ENCODE measurements around the gene WFIKKN2.

Gene WFIKKN2

GRCh38 chr17:50829332-50829731, 6.1 kb upstream of the WFIKKN2 start:
- peaks cover 10% of the 10 kb centered on the region for H3K4me1 ChIP-seq (ENCODE audit: control insufficient read depth, insufficient read depth, low read length)
- H3K36me3 ChIP-seq (ENCODE audit: control insufficient read depth, insufficient read depth, low read length) = no peaks in the 10 kb centered on the region
- no peak overlapping the region for H3K9ac ChIP-seq (ENCODE audit: low read depth, low read length)
- no peaks in the 10 kb centered on the region for H3K27me3 ChIP-seq (ENCODE audit: control insufficient read depth, insufficient read depth, low read length)
- H3K4me3 ChIP-seq (ENCODE audit: low read depth, low read length) = no peak overlapping the region
- no peaks in the 10 kb centered on the region for H3K9me3 ChIP-seq (ENCODE audit: control insufficient read depth, insufficient read depth, low read length)

DNA sequence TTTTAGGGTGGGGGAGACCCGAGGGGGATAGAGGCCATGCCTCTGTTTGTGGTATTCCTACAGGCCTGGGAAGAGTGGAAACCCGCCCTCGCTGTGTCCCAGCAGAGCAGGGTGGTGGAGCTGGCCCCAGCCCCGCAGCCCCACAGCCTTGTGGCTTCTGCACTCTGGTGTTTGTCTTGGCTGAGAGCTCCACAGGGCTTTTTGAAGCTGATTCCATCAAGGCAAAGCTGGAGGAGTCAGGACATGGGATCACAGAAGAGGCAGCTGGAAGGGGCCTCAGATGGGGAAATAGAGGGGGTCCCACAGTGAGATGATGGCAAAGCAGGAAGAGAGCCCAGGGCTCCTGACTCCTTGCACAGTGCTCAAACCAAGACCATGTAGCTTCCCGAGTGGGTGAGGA, 5.0 kb upstream of the WFIKKN2 start:
- Histone ChIP-seq H3K9ac (ENCODE audit: low read depth, low read length) (no peak overlapping the region), H3K4me1 (ENCODE audit: control insufficient read depth, insufficient read depth, low read length) (peaks cover 10% of the 10 kb centered on the region), H3K4me3 (ENCODE audit: low read depth, low read length) (no peak overlapping the region), H3K27me3 (ENCODE audit: control insufficient read depth, insufficient read depth, low read length) (no peaks in the 10 kb centered on the region), H3K36me3 (ENCODE audit: control insufficient read depth, insufficient read depth, low read length) (no peaks in the 10 kb centered on the region), H3K9me3 (ENCODE audit: control insufficient read depth, insufficient read depth, low read length) (no peaks in the 10 kb centered on the region)

DNA sequence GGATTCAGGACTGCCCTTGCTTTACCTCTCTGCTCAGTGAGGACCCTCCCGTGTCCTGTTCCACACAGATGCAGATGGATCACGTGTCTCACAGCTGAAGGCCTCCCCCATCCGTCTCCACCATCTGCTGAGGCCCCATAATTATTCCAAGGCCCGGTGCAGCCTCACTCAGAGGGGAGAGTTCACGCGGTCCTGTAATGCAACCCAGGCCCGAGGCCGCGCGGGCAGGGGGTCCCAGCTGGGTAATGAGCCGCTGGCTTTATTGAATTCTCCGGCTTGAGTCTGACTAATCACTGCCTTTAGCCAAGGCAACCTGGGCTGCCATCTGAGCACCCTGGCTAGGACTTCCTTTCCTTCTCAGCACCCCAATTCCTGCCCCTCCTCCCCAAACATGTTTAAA, 4.4 kb upstream of the WFIKKN2 start:
- Histone ChIP-seq H3K9me3 (ENCODE audit: control insufficient read depth, insufficient read depth, low read length) (no peaks in the 10 kb centered on the region), H3K4me1 (ENCODE audit: control insufficient read depth, insufficient read depth, low read length) (peaks cover 10% of the 10 kb centered on the region), H3K27me3 (ENCODE audit: control insufficient read depth, insufficient read depth, low read length) (no peaks in the 10 kb centered on the region), H3K9ac (ENCODE audit: low read depth, low read length) (no peak overlapping the region), H3K36me3 (ENCODE audit: control insufficient read depth, insufficient read depth, low read length) (no peaks in the 10 kb centered on the region), H3K4me3 (ENCODE audit: low read depth, low read length) (no peak overlapping the region)

- Histone ChIP-seq H3K9ac (ENCODE audit: low read depth, low read length) (no peak overlapping the region), H3K9me3 (ENCODE audit: control insufficient read depth, insufficient read depth, low read length) (no peaks in the 10 kb centered on the region), H3K4me1 (ENCODE audit: control insufficient read depth, insufficient read depth, low read length) (peaks cover 10% of the 10 kb centered on the region), H3K36me3 (ENCODE audit: control insufficient read depth, insufficient read depth, low read length) (no peaks in the 10 kb centered on the region), H3K4me3 (ENCODE audit: low read depth, low read length) (no peak overlapping the region), H3K27me3 (ENCODE audit: control insufficient read depth, insufficient read depth, low read length) (no peaks in the 10 kb centered on the region)
Observed at GRCh38 chr17:50831471-50831928, 3.9 kb upstream of the WFIKKN2 start.

DNA sequence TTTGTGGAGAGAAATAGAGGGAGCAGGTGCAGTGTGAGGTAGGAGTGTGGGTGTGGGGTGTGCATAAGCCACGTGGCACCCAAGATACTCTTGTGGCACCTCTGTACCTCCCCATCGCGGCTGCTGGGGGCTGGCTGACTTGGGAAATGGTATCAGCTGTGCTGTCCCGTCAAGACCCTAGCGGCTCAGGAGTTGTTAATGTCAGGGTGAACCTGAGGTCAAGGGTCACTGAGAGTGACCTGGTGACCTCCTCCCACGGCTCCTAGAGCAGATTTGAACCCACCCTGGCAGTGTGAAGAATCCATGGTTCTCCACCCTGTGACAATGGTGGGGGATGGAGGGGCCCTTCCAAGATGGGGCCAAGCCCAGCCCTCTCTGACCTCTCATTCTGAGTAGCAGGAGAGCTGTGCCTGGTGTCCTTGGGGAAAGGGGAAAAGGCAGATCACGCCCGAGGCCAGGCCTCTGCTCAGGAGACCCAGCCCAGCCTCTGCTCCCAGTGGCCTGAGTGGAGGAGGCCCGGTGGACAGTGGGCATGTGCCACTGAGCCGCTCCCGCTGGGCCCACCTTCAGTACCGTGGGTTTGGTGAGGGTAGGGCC, 3.0 kb upstream of the WFIKKN2 start:
- no peaks in the 10 kb centered on the region for H3K27me3 ChIP-seq (ENCODE audit: control insufficient read depth, insufficient read depth, low read length)
- peaks cover 10% of the 10 kb centered on the region for H3K4me1 ChIP-seq (ENCODE audit: control insufficient read depth, insufficient read depth, low read length)
- H3K4me3 ChIP-seq (ENCODE audit: low read depth, low read length) = no peak overlapping the region
- H3K36me3 ChIP-seq (ENCODE audit: control insufficient read depth, insufficient read depth, low read length) = no peaks in the 10 kb centered on the region
- no peak overlapping the region for H3K9ac ChIP-seq (ENCODE audit: low read depth, low read length)
- no peaks in the 10 kb centered on the region for H3K9me3 ChIP-seq (ENCODE audit: control insufficient read depth, insufficient read depth, low read length)

GRCh38 chr17:50832864-50833381, 2.5 kb upstream of the WFIKKN2 start:
- Histone ChIP-seq H3K27me3 (ENCODE audit: control insufficient read depth, insufficient read depth, low read length) (no peaks in the 10 kb centered on the region), H3K9me3 (ENCODE audit: control insufficient read depth, insufficient read depth, low read length) (no peaks in the 10 kb centered on the region), H3K4me1 (ENCODE audit: control insufficient read depth, insufficient read depth, low read length) (peaks cover 10% of the 10 kb centered on the region), H3K4me3 (ENCODE audit: low read depth, low read length) (no peak overlapping the region), H3K9ac (ENCODE audit: low read depth, low read length) (no peak overlapping the region), H3K36me3 (ENCODE audit: control insufficient read depth, insufficient read depth, low read length) (no peaks in the 10 kb centered on the region)

GRCh38 chr17:50833510-50834428, 1.6 kb upstream of the WFIKKN2 start:
- no peaks in the 10 kb centered on the region for H3K36me3 ChIP-seq (ENCODE audit: control insufficient read depth, insufficient read depth, low read length)
- H3K9ac ChIP-seq (ENCODE audit: low read depth, low read length) = no peak overlapping the region
- H3K9me3 ChIP-seq (ENCODE audit: control insufficient read depth, insufficient read depth, low read length) = no peaks in the 10 kb centered on the region
- no peak overlapping the region for H3K4me3 ChIP-seq (ENCODE audit: low read depth, low read length)
- no peaks in the 10 kb centered on the region for H3K27me3 ChIP-seq (ENCODE audit: control insufficient read depth, insufficient read depth, low read length)
- peaks cover 7% of the 10 kb centered on the region for H3K4me1 ChIP-seq (ENCODE audit: control insufficient read depth, insufficient read depth, low read length)

- Histone ChIP-seq H3K9me3 (ENCODE audit: control insufficient read depth, insufficient read depth, low read length) (no peaks in the 10 kb centered on the region), H3K36me3 (ENCODE audit: control insufficient read depth, insufficient read depth, low read length) (no peaks in the 10 kb centered on the region), H3K27me3 (ENCODE audit: control insufficient read depth, insufficient read depth, low read length) (no peaks in the 10 kb centered on the region), H3K4me3 (ENCODE audit: low read depth, low read length) (no peak overlapping the region), H3K4me1 (ENCODE audit: control insufficient read depth, insufficient read depth, low read length) (peaks cover 4% of the 10 kb centered on the region), H3K9ac (ENCODE audit: low read depth, low read length) (no peak overlapping the region)
Observed at GRCh38 chr17:50834429-50835300, 721 bp upstream of the WFIKKN2 start.

DNA sequence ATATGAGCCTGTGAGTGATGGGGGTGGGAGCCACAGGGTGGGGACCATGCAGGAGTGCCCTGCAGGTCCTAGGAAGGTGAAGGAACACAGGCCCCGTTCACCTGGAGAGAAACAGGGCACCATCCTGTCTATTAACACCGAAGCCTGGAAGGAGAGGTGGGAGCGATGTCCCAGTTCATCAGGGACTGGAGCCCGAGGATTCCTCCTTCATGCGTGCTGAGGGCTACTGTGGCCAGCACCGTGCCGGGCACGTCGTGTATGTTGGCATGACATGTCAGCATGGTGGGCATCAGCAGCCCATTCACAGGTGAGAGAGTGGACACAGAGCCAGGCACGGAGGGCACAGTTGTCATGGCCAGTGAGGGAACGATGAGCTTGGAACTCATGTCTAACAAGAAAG, 1.4 kb downstream of the WFIKKN2 start:
- Histone ChIP-seq H3K27me3 (ENCODE audit: control insufficient read depth, insufficient read depth, low read length) (no peaks in the 10 kb centered on the region), H3K4me3 (ENCODE audit: low read depth, low read length) (no peak overlapping the region), H3K9me3 (ENCODE audit: control insufficient read depth, insufficient read depth, low read length) (no peaks in the 10 kb centered on the region), H3K36me3 (ENCODE audit: control insufficient read depth, insufficient read depth, low read length) (no peaks in the 10 kb centered on the region), H3K4me1 (ENCODE audit: control insufficient read depth, insufficient read depth, low read length) (no peaks in the 10 kb centered on the region), H3K9ac (ENCODE audit: low read depth, low read length) (no peak overlapping the region)

DNA sequence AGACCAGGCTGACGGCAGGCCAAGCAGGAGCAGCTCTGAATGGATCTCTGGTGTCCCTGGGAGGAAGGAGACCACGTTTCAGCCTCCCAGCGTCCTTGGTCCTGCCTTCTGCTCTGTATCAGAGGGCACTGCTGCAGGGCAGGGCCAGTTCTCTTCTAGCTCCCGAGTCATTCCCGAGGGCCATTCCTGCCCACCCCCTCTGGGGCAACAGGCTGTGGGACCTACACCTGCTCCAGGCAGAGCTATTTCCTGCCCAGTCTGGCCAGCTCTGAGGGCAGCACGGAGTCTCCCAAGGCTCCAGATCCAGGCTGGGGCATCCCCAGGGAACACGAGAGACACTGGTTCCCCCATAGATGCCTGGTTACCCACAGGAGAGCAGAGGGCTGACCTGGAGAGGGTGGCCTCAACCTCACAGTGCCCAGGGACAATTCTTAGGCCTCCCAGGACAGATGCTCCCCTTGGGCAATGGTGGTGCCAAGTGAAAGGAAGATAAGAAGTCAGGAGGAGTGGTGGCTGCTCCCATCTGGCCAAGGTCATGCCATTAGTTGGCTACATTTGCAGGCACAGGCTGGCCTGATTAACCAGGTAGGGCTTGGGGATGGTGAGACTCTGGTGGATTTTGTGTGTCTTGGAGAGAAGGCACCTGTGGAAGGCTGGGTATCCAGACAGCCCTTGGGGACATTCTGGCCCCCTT, 2.0 kb downstream of the WFIKKN2 start:
- H3K36me3 ChIP-seq (ENCODE audit: control insufficient read depth, insufficient read depth, low read length) = no peaks in the 10 kb centered on the region
- H3K9me3 ChIP-seq (ENCODE audit: control insufficient read depth, insufficient read depth, low read length) = no peaks in the 10 kb centered on the region
- no peak overlapping the region for H3K4me3 ChIP-seq (ENCODE audit: low read depth, low read length)
- no peaks in the 10 kb centered on the region for H3K27me3 ChIP-seq (ENCODE audit: control insufficient read depth, insufficient read depth, low read length)
- no peaks in the 10 kb centered on the region for H3K4me1 ChIP-seq (ENCODE audit: control insufficient read depth, insufficient read depth, low read length)
- H3K9ac ChIP-seq (ENCODE audit: low read depth, low read length) = no peak overlapping the region

All from iPS-15b (cell line).